HPDE6-E6E7 (cell line): ENCODE measurements around the gene VSIG10L.

Experiments used
- DNase-seq: peaks from one replicate; pipeline ENCODE4 v3.0.0; 2011; ENCODE audit warnings: missing footprints; ENCODE audit errors: extremely low spot score

Gene VSIG10L

DNA sequence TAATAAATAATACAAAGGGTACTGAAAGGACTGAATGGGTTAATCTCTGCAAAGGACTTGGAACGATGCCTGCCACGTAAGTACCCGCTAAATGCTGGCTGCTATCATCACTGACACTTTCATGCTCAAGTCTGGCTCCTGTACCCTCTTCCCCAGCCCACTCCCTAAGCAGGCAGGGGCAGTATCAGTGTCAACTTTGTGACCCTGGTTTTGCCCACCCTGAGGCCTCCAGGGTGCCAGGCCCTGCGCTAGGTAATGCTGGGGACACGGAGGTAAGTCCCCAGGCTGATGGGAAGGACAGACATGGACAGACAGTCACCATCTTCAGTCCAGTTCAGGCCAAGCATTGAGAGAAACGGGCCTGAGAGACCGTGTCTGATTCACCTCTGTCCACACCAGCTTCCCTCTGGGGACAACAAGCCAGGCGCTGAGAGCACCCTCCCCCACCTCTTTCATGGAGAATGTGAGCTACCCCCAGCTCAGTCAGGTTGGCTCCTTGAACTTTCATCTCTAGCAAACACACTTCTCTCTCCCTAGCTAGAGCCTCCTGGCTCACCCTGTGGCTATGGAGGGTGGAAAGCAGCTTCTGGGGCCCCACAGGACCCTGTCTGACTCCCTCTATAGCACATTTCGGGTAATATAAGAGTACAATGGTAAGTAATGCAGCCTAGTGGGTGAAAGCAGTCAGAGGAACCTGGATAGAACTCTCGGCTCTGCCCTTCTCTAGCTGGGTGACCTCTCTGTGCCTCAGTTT is 23.4 kb upstream of the VSIG10L start:
- no peak for DNase-seq

DNA sequence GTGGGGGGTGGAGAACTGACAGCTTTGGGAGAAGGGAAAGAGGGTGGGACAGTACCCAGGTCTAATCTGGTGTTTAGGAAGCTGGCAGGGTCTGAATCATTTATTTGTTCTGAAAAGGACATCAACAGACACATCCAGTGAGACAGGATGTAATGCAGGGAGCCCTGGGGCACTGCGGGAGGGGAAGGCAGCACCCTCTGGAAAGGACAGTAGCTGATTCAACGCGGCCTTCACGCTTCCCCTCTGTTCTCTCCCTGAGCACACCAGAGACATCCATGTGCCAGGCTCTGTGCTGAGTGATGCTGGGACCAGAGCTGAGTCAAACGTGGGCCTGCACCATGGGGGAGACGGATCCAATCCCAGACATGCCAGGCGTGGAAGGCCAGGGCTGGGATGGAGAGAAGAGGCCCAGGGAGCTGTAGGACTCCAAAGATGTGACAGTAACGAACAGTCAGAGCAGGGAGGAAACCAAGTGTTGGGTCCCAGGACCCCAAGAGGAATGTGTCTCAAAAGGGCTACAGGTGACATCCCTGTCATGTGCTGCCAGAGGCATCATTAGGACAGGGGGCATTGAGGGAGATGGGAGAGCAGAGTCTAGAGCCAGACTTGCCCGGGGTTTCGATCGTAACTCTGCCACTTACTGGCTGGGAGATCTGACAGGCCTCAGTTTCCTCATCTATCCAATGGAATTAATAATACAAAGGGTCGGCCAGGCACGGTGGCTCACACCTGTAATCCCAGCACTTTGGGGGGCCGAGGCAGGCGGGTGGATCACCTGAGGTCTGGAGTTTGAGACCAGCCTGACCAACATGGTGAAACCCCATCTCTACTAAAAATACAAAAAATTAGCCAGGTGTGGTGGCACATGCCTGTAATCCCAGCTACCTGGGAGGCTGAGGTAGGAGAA is 22.5 kb upstream of the VSIG10L start:
- DNase-seq: no peak

DNA sequence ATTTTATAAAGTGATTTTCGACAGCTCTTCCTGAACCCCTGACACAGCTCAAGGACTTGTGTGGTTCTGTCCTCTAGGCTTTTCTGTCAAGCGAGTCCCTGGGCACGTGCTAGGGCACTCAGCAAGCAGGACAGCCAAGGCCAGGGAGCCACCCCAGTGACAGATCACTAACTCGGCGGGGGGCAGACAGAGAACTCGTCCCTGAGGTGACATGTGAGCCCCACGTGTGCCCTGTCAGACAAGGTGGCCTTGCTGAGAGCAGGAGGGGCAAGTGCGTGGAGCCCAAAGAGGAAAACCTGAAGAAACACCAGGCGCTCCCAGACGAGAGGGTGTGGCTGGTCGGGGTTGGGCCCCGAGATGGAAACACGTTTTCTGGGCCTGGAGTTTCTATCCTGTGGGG is 19.3 kb upstream of the VSIG10L start:
- DNase-seq: no peak

DNA sequence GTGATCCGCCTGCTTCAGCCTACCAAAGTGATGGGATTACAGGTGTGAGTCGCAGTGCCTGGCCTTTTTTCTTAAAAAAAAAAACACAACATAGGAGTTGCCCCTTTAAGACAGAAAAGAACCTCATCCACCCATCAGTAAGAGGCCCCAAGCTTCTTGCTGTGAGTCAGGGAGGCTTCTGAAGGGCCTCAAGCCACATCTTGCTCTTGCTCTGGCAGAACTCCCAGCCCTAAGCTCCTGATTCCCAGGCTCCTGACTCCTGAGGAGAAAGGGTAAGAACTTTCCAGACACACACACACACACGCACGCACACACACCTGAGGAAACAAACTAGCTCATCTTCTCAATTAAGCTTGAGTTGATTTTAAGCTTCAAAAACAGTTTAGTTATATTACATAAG is 17.4 kb upstream of the VSIG10L start:
- DNase-seq: no peak

DNA sequence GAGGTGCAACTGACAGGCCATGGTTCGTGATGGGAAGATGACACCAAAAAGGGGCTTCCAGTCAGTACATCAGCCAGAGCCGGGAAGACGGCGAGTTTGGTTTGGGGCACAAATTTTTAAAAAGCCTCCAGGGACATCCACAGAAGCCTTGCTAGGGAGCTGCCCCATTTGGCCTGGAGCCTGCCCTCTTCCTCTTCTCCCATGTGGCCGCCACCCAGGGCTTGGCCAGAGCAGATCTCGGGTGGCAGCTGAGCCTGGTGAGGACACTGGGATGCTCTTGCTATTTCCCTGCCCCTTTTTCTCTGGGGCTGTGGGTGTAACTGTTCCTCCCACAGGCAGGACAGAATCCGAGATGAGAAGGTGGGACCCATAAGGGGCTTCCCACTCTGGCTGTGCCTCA is 16.0 kb upstream of the VSIG10L start:
- DNase-seq: no peak

DNA sequence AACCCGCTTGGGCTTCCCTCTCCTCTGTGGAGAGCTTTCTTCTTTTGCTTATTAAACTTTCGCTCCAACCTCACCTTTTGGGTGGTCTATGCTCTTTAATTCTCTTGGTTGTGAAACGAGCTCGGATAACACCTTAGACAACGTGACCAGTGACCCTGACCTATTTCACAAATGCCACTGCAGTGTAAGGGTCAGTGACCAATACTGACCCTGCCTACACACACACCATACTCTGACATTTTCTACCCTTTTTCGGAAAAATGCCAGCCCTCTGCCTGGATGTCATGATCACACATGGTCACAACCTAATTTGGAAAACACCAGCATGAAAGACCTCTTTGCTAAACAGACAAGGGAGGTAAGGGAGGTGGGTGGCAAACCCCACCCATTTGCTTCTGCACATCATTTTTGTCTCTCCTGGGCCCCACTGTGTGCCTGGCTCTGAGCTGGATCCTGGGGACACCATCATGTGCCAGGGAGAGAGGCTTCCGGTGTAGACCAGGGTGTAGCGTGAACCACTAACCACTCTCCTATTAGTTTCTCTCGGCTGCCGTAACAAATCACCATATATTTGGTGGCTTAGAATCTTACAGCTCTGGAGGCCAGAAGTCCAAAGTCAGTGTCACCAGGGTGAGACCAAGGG is 14.3 kb upstream of the VSIG10L start:
- DNase-seq: no peak

DNA sequence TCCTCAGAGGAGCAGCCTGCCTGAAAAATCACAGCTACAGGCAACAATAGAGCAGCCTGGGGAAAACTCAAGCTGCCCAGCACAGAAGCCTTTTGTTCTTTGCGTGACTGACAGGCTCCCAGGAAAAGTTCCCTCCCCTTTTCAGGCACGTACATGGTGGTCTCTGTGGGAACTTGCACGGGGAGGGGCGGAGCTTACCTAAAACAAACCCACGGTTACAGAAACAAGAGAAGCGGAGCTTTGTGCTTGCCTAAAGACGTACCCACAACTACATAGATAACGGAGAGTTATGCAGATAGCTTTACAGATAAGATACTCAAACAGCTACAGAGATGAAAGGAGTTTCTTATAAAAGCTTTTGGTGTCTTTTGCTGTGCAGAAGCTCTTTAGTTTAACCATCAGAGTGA is 12.8 kb upstream of the VSIG10L start:
- no peak for DNase-seq

DNA sequence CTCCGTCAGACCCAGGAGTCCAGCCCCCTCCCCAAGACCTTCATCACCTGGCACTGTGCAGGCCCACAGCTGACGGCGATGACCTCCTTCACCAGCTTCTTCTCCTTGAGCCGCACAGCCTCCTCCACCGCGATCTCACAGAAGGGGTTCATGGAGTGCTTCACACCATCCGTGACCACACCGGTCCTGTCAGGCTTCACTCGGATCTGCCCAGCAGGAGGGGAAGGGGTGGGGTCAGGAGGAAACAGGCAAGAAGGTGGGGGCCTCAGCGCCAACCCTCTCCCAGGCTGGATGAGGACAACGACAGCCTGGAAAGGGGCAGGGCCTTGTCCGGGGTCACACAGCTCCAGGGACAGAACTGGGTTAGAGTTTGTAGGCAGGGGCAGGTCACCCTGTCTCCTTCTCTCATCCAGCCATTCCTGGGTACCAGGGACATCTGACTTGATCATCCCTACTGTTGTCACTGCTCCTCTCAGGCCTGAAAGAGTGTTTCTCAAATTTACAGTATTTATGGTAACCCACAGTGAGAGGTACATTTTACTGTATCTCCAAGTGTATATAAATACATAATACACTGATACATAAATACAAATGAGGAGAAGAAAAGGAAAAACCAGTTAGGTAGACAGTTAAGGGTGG is 12.3 kb upstream of the VSIG10L start:
- DNase-seq: no peak

DNA sequence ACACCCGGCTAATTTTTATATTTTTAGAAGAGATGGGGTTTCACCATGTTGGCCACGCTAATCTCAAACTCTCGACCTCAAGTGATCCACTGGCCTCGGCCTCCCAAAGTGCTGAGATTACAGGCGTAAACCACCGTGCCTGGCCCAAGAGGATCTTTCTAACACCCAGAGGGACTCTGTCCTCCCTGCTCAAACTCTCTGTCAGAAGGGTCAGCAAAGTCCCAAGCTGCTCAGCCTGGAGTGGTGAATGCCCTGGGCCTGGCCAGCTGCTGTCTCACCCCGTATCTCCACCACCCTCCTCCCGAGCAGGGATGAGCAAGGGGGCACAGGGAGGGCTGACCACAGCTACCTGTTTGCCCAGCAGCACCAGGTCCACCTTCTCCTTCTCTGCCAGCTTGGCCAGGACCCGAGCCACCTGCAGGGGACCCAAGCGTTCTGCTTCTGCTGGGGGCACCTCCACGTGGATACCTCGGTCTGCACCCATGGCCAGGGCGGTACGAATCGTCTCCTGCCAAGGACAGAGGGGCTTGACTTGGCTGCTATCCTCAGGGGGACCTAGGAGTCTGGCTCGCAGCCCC is 10.9 kb upstream of the VSIG10L start:
- DNase-seq: no peak

DNA sequence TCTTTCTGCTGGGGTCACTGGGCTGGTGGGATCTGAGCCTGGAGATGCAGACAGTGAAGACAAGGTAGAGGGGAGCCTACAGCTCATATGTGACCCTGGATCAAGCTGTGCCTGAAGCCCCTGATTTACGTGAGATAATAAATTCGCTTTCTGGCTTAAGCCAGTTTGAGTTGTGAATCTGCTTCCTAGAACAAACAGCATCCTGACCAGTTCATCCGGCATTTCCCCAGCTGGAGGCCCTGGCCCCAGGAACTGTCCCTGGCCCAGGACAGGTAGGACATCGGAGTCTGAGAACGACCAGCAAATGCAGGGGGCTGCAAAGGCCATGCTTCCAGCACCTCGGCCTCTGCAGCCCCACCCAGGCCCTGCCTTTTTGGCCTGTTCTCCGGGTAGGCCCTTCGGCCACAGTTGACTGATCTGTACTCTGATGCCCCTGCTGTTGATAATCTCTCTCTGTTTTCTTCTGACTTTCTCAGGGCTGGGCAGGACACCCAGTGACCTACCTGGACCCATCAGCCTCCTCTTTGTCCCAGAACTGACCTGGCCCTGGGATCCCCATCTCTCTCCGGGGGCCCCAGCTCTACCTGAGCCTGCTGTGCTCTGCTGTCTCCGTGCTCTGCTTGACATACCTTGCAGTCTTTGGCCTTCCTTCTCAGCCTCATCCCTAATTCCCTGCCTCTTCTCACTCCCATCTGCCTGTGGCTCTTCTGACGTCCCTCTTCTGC is 9.5 kb upstream of the VSIG10L start:
- DNase-seq: no peak

DNA sequence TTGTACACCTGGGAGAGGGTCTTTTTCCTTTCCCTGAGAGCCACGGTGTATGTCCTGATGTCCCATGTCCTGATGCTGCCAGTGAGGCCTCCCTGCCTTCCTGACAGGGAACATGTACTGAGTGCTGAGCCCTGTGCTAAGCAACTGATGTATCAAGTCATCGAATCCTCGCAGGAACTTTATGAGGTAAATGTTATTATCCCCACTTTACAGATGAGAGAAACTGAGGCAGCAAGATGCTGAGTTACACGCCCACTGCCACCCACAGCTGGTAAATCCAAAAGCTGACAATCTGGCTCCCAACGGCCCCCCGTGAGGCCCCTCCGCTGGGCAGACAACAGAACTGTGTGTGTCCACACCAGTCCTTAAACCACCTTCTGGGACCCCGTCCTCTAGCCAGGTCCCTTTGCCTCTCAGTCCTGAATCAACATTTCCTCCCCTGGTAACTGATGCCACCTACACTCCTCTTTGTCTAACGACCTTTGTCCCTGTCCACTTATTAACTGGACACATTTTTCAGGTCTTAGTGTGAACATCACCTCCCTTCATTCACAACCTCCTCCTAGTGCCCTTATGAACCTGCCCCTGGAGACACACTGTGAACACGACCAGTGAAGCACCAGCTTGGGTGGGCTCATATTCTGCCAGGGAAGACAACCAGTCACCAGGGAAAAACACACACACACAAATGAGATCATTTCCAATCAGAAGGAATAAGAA is 5.4 kb upstream of the VSIG10L start:
- no peak for DNase-seq

DNA sequence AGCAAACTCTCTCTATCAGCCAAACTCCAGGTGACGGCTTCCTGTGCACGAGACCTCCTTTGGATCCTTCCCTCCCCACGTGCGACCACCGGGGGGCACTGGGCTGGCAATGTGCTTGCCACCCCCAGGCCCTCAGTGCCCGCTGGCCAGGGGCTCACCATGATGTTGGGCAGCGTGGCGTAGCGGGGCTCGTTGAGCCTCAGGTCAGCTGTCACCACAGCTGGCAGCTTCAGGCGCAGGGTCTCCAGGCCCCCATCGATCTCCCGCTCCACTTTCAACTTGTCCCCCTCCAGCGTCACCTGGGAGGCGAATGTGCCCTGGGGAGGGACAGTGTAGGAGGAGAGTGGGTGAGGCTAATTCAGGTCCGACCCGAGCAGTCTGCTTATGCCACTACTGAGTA is 4.8 kb upstream of the VSIG10L start:
- DNase-seq: no peak

DNA sequence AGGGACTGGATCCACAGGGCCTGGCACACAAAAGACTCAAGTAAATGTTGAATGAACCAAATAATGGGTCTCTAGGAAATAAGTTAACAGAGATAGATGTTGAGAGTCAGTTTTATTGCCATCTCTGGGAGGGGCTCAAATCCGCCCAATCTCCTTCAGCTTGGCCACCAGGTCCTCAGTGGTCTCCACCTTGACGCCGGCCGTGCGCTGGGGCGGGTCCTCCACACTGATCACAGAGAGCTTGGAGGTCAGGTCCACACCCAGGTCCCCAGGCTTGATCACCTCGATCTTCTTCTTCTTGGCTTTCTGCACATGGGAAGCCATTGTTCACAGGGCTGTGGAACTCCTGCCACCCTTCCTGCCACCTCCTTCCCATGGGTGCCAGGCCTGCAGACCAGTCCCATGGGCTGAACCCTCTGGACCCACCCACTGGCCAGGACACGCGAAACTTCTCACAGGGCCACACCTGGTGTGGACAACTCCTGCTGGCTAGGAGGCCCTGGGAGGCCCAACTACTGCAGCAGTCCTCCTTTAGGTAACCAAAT is 3.2 kb upstream of the VSIG10L start:
- no peak for DNase-seq

DNA sequence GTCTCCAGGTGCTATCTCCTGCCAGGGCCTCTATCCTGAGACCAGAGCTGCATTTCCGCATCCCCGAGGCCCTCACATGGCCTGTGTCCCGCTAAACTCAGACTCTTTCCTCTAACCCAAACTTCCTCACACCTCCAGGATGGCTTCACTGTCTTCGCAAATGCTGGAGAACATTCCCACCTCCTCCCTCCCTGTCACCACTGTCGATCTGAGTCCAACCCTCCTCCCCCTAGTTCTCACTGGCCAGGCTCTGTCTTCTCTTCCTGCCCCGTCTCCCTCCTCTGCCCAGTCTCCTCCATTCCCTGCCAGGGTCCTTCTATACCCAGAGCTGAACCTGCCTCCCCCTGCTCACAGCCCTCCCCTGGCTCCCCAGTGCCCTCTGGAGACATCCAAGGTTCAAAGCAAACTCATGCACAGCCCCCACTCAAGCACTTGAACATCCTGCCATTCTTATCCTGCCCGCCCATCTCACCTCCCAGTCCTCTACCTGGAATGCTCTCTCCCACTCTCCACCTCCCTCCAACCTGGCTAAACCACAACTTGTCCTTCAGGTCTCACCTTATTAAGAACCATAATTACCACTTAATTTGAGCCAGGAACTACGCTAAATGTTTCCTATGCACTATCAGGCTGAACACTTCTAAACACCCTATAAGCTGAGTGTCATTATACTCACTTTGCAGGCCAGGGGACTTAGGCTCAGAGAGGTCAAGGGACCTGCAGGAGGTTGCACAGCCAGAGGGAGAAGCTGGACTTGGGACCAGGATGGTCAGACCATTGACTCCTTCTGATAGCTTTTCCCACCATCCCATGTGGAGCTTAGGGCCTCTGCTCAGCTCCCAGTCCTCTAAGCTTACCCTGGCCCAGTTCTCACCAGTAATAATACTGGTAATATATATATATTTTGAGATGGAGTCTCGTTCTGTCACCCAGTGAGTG is 961 bp upstream of the VSIG10L start:
- DNase-seq: no peak

DNA sequence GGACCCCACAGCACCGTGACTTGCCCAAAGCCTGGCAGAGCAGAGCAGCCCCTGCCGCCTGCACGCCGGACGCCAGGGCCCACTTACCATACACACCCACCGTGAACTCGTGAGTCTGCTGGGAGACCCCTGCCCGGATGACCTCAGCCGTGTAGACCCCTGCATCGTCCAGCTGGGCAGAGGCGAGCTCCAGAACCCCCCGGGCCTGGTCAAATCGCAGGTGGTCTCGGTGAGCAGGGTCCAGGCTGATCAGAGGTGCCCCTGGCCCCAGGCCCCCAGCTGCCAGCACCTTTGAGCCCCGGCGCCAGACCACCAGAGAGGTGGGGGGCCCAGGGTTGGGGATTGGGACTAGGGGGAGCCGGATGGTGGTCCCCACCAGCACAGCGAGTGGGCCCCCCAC is 873 bp downstream of the VSIG10L start:
- no peak for DNase-seq

DNA sequence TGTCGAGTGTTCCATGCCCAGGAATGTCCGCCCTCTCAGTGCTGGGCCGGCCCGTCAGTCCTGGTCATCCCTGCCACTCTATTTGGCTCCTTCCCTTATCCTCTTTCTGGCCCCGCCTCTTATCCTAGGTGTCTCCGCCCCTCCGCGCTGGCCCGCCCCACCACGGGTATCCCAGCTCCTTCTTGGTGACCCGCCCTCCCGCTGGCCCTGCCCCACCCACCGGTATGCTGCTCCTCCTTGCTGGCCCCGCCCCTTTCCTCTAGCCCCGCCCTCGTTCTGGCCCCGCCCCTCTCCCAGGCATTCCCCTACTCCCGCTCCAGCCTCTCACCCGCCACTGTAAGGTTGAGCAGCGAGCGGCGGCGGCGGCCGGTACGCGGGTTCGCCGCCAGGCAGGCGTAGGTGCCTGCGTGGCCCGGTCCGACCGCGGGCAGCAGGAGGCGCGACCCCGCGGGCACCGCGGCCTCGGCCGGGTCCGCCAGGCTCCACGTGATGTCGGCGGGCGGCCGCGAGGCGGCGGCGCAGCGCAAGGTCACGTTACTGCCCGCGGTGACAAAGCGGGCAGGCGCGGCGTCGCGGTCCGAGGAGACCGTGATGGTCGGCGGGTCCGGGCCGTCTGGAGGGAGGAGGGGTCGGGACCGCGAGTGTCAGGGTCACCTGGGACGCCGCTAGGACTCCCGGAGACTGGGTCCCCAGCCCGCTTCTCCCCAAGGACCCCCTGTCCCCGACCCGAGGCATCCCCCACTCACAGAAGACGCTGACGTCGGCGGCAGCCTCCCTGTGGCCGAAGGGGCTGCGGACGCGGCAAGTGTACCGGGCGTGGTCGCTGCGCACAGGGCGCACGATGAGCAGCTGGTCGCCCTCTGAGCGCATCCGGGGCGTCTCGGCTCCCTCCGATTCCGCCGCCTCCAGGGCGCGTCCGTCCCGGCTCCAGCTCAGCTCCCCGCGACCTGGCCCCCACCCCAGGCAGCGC is 2.0 kb downstream of the VSIG10L start:
- DNase-seq: peak; percentile 94

DNA sequence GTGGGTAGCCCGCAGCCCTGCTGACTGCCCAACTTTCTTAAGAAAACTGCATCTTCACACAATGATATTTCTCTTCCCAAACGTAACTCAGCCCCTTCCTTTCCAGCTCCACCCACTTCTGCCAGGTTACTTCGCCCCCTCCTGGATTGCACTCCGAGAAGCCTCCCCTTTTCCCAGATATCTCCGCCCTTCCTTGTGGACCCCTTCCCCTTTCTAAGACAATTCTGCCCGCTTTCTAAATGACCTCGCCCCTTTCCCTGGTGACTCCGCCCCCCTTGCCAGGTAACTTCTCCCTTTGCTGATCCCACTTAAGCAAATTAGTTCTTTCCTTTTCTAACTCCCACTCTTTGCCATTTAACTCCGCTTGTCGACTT is 2.6 kb downstream of the VSIG10L start:
- no peak for DNase-seq
